ENCODE data around the gene PPM1B. TPM values are rescaled to one million over a fixed set of nuclear protein-coding genes. Genes with fewer than 3 reads are reported as not detected.

The PPM1B gene
- total and polyA plus RNA-seq, 2 of the 4 experiments (the other 2 are of a cell fraction), result 13.4 to 14.7 TPM

DNA sequence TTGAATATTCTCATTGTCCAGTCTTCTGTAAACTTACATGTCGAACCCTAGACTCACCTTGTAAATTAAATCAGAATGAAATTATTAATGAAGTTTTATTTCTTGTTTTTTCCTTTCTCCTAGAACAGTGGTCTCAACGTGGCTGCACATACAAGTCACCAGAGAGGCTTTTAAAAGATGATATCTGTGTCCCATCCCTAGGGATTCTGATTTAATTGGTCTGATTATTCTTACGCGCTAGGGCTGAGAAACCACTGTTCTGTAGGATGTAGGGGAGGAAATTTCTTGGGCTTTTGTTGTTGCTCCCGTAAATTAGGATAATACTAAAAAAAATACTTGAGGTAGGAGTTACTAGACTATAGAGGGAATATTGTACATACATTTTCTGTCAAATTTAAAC, 32.1 kb downstream of the PPM1B start:
- H4K8ac ChIP-seq (ENCODE audit: low read depth in 2 of 2, low read length in 2 of 2), result no peak overlapping the region
- no peaks in the 10 kb centered on the region for H3K9me1 ChIP-seq (ENCODE audit: insufficient read depth, low read length)
- no peaks in the 10 kb centered on the region for H3K27me3 ChIP-seq (ENCODE audit: control insufficient read depth, insufficient read depth, low read length)
- H2BK120ac ChIP-seq (ENCODE audit: low read depth, low read length), result no peak overlapping the region
- no peak overlapping the region for H2BK20ac ChIP-seq (ENCODE audit: low read depth, low read length)
- H3K4me2 ChIP-seq (ENCODE audit: low read depth, low read length), result no peak overlapping the region
- no peak overlapping the region for H2AFZ ChIP-seq (replicated peaks; ENCODE audit: low read length, poor library complexity)
- intact Hi-C loops (cut with micrococcal nuclease), result no loop called here
- no peak overlapping the region for H2BK15ac ChIP-seq (ENCODE audit: low read depth, low read length)
- no peak overlapping the region for H4K5ac ChIP-seq (ENCODE audit: low read depth, low read length)
- no peak overlapping the region for H3K9ac ChIP-seq (ENCODE audit: low read depth, low read length)
- TF ChIP-seq RCOR1 (IDR thresholded peaks at IDR 0.05; ENCODE audit: insufficient replicate concordance, low read length) (no peak), MAFK (IDR thresholded peaks at IDR 0.05; ENCODE audit: low read depth, low read length) (no peak), NFE2L2 (IDR thresholded peaks at IDR 0.05; ENCODE audit: low read depth, low read length) (no peak), CHD1 (IDR thresholded peaks at IDR 0.05; ENCODE audit: low read depth, low read length) (no peak), CEBPB (IDR thresholded peaks at IDR 0.05; ENCODE audit: low read depth, low read length) (no peak), RFX5 (IDR thresholded peaks at IDR 0.05; ENCODE audit: low read depth, low read length) (no peak), POLR2A (IDR thresholded peaks at IDR 0.05; ENCODE audit: low read depth, low read length) (no peak), RAD21 (IDR thresholded peaks at IDR 0.05; ENCODE audit: low read length) (no peak), BHLHE40 (IDR thresholded peaks at IDR 0.05; ENCODE audit: low read depth, low read length) (no peak), MXI1 (IDR thresholded peaks at IDR 0.05; ENCODE audit: borderline replicate concordance, low read depth, low read length) (no peak), SMC3 (IDR thresholded peaks at IDR 0.05; ENCODE audit: low read depth, low read length) (no peak), MAZ (IDR thresholded peaks at IDR 0.05; ENCODE audit: borderline replicate concordance, low read depth, low read length) (no peak)
- TF ChIP-seq, protein P1, sequence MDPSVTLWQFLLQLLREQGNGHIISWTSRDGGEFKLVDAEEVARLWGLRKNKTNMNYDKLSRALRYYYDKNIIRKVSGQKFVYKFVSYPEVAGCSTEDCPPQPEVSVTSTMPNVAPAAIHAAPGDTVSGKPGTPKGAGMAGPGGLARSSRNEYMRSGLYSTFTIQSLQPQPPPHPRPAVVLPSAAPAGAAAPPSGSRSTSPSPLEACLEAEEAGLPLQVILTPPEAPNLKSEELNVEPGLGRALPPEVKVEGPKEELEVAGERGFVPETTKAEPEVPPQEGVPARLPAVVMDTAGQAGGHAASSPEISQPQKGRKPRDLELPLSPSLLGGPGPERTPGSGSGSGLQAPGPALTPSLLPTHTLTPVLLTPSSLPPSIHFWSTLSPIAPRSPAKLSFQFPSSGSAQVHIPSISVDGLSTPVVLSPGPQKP (IDR thresholded peaks at IDR 0.05; ENCODE audit: borderline replicate concordance, low read depth, low read length), result no peak
- TF ChIP-seq, protein P2, sequence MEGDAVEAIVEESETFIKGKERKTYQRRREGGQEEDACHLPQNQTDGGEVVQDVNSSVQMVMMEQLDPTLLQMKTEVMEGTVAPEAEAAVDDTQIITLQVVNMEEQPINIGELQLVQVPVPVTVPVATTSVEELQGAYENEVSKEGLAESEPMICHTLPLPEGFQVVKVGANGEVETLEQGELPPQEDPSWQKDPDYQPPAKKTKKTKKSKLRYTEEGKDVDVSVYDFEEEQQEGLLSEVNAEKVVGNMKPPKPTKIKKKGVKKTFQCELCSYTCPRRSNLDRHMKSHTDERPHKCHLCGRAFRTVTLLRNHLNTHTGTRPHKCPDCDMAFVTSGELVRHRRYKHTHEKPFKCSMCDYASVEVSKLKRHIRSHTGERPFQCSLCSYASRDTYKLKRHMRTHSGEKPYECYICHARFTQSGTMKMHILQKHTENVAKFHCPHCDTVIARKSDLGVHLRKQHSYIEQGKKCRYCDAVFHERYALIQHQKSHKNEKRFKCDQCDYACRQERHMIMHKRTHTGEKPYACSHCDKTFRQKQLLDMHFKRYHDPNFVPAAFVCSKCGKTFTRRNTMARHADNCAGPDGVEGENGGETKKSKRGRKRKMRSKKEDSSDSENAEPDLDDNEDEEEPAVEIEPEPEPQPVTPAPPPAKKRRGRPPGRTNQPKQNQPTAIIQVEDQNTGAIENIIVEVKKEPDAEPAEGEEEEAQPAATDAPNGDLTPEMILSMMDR (conservative IDR thresholded peaks at IDR 0.05; ENCODE audit: low read depth, low read length), result no peak
- H3K79me1 ChIP-seq (ENCODE audit: low read depth in 1 of 2, low read length in 2 of 2), result peaks cover 13 to 44% of the 10 kb centered on the region in 2 experiments
- no peak overlapping the region for H3K56ac ChIP-seq (ENCODE audit: extremely low read depth, insufficient read depth, low read length)
- H3K4ac ChIP-seq (ENCODE audit: low read depth, low read length), result no peak overlapping the region
- peaks cover 4% of the 10 kb centered on the region; the same call in 1 of the 2 replicates for H3K36me3 ChIP-seq (ENCODE audit: control insufficient read depth, insufficient read depth, low read length)
- CTCF ChIA-PET, result no interaction called here
- no peak overlapping the region for H3K23ac ChIP-seq (ENCODE audit: low read depth, low read length)
- no peaks in the 10 kb centered on the region; the same call in 1 of the 2 replicates for H4K20me1 ChIP-seq (ENCODE audit: insufficient read depth, low read length)
- H4K91ac ChIP-seq (ENCODE audit: insufficient read depth, low read depth, low read length), result no peak overlapping the region
- H3K4me1 ChIP-seq (ENCODE audit: control insufficient read depth, insufficient read depth, low read length), result 0 out of 2 replicates have a peak, but pooled peaks cover 2% of the 10 kb centered on the region
- no peak overlapping the region for H3K14ac ChIP-seq (replicated peaks; ENCODE audit: low read depth, low read length)
- no peak for DNase-seq
- POLR2A ChIA-PET (ENCODE audit: unreplicated experiment), result no interaction called here
- in situ Hi-C loops (cut with MboI; ENCODE audit: low sequenced_read_pairs), result no loop called here
- H3K4me3 ChIP-seq (ENCODE audit: insufficient read depth, low read depth, low read length), result no peak overlapping the region
- no CpG with 5 or more reads among the region's 5 CpGs for WGBS, 2 experiments (ENCODE audit: extremely low coverage in 2 of 2, insufficient read length in 1 of 2)
- H2AK9ac ChIP-seq (replicated peaks; ENCODE audit: low read depth, low read length, poor library complexity), result no peak overlapping the region
- no peak overlapping the region for H2AK5ac ChIP-seq (ENCODE audit: low read depth, low read length)
- ATAC-seq (ENCODE audit: low read depth), result no peak
- H3K18ac ChIP-seq (ENCODE audit: low read depth, low read length), result no peak overlapping the region
- dilution Hi-C loops (cut with HindIII; ENCODE audit: low sequenced_read_pairs, unreplicated experiment), result no loop called here
- no peak overlapping the region for H3K27ac ChIP-seq (ENCODE audit: insufficient read depth, low read length)
- no TSS peak for BruUV-seq (replicated peaks)
- no peak overlapping the region for H2BK5ac ChIP-seq (ENCODE audit: low read depth, low read length, poor library complexity, severe bottlenecking)
- no peaks in the 10 kb centered on the region for H3K9me3 ChIP-seq (ENCODE audit: control insufficient read depth, insufficient read depth, low read length)

All from IMR-90 (cell line).